ENCODE data around the gene GRM5. TPM values are rescaled to one million over a fixed set of nuclear protein-coding genes. Genes with fewer than 3 reads are reported as not detected.
"Not testable (repeated sequence)": the region's sequence is repeated elsewhere in the genome, so short reads cannot be mapped to it uniquely, and the experiment has no call there.

Gene GRM5
- total RNA-seq, 3 donors from 2014 or later = not detected

DNA sequence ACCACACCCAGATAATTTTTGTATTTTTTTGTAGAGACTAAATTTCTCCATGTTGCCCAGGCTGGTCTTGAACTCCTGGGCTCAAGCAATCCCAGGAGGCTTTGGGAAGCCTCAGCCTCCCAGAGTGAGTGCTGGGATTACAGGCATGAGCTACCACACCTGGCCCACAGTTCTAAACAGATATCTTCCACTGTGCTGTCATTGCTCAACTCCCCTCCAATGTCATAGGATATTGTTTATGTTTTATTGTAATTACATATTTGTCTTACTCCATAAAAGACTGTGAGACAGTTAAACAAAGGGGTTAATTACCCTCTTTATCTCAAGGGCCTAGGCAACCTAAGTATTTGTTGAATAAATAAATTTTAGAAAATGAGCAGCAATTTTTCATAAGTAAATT lies 204.2 kb downstream of the GRM5 start:
- H3K9me3 ChIP-seq = no peaks in the 10 kb centered on the region
- H3K4me3 ChIP-seq = no peak overlapping the region
- intact Hi-C loops (cut with DNase I, micrococcal nuclease) = no loop called here
- DNase-seq (no peak), ATAC-seq (peak; percentile 69)
- no peaks in the 10 kb centered on the region for H3K36me3 ChIP-seq (ENCODE audit: low read depth)
- no peaks in the 10 kb centered on the region for H3K4me1 ChIP-seq (ENCODE audit: low read depth)
- TF ChIP-seq, protein P1, sequence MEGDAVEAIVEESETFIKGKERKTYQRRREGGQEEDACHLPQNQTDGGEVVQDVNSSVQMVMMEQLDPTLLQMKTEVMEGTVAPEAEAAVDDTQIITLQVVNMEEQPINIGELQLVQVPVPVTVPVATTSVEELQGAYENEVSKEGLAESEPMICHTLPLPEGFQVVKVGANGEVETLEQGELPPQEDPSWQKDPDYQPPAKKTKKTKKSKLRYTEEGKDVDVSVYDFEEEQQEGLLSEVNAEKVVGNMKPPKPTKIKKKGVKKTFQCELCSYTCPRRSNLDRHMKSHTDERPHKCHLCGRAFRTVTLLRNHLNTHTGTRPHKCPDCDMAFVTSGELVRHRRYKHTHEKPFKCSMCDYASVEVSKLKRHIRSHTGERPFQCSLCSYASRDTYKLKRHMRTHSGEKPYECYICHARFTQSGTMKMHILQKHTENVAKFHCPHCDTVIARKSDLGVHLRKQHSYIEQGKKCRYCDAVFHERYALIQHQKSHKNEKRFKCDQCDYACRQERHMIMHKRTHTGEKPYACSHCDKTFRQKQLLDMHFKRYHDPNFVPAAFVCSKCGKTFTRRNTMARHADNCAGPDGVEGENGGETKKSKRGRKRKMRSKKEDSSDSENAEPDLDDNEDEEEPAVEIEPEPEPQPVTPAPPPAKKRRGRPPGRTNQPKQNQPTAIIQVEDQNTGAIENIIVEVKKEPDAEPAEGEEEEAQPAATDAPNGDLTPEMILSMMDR (IDR thresholded peaks at IDR 0.05) = no peak

- H3K9me3 ChIP-seq; DNase-seq; H3K36me3 ChIP-seq (ENCODE audit: low read depth); H3K4me3 ChIP-seq; intact Hi-C loops (cut with DNase I, micrococcal nuclease); ATAC-seq; H3K4me1 ChIP-seq (ENCODE audit: low read depth): not testable (repeated sequence)
Observed at GRCh38 chr11:88860431-88860830, 205.4 kb downstream of the GRM5 start.

- H3K4me3 ChIP-seq; ATAC-seq; DNase-seq; H3K9me3 ChIP-seq; H3K4me1 ChIP-seq (ENCODE audit: low read depth); intact Hi-C loops (cut with DNase I, micrococcal nuclease); H3K36me3 ChIP-seq (ENCODE audit: low read depth): not testable (repeated sequence)
Observed at GRCh38 chr11:88853963-88854362, 211.8 kb downstream of the GRM5 start.

- intact Hi-C loops (cut with DNase I, micrococcal nuclease); H3K4me1 ChIP-seq (ENCODE audit: low read depth); H3K9me3 ChIP-seq; ATAC-seq; H3K4me3 ChIP-seq; H3K36me3 ChIP-seq (ENCODE audit: low read depth); DNase-seq: not testable (repeated sequence)
Observed at GRCh38 chr11:88851547-88851946, 214.2 kb downstream of the GRM5 start.

DNA sequence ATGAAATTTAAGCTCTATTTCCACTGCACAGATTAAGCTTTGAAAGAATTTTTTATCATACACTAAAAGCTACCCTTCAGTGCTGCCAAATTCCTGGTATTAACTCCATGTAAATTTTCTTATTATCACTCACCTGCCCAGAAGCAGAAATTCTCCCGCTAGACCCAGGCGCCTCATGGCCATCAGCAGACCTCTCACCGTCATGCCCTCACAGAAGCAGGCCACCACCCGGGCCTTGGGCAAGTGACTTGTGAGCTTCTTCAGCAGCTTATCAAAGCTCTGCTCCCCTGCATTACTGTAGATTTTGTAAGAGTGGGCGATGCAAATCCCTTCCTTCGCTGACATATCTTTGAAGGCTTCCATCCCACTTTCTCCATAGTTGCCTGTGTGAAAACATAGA lies 216.0 kb downstream of the GRM5 start:
- H3K4me3 ChIP-seq; H3K9me3 ChIP-seq; intact Hi-C loops (cut with DNase I, micrococcal nuclease); DNase-seq; ATAC-seq; H3K4me1 ChIP-seq (ENCODE audit: low read depth); H3K36me3 ChIP-seq (ENCODE audit: low read depth): not testable (repeated sequence)

- no peak overlapping the region for H3K4me3 ChIP-seq
- intact Hi-C loops (cut with DNase I, micrococcal nuclease) = no loop called here
- DNase-seq = no peak
- TF ChIP-seq, protein P1 (IDR thresholded peaks at IDR 0.05) = no peak
- H3K4me1 ChIP-seq (ENCODE audit: low read depth) = no peaks in the 10 kb centered on the region
- H3K36me3 ChIP-seq (ENCODE audit: low read depth) = no peaks in the 10 kb centered on the region
- no peaks in the 10 kb centered on the region for H3K9me3 ChIP-seq
- ATAC-seq = no peak
Observed at GRCh38 chr11:88849368-88849767, 216.4 kb downstream of the GRM5 start.

- H3K9me3 ChIP-seq; intact Hi-C loops (cut with DNase I, micrococcal nuclease); H3K36me3 ChIP-seq (ENCODE audit: low read depth); ATAC-seq; H3K4me1 ChIP-seq (ENCODE audit: low read depth); DNase-seq; H3K4me3 ChIP-seq: not testable (repeated sequence)
Observed at GRCh38 chr11:88846266-88846665, 219.5 kb downstream of the GRM5 start.

- ATAC-seq; H3K4me1 ChIP-seq (ENCODE audit: low read depth); H3K4me3 ChIP-seq; DNase-seq; H3K9me3 ChIP-seq; intact Hi-C loops (cut with DNase I, micrococcal nuclease); H3K36me3 ChIP-seq (ENCODE audit: low read depth): not testable (repeated sequence)
Observed at GRCh38 chr11:88844941-88845340, 220.8 kb downstream of the GRM5 start.

DNA sequence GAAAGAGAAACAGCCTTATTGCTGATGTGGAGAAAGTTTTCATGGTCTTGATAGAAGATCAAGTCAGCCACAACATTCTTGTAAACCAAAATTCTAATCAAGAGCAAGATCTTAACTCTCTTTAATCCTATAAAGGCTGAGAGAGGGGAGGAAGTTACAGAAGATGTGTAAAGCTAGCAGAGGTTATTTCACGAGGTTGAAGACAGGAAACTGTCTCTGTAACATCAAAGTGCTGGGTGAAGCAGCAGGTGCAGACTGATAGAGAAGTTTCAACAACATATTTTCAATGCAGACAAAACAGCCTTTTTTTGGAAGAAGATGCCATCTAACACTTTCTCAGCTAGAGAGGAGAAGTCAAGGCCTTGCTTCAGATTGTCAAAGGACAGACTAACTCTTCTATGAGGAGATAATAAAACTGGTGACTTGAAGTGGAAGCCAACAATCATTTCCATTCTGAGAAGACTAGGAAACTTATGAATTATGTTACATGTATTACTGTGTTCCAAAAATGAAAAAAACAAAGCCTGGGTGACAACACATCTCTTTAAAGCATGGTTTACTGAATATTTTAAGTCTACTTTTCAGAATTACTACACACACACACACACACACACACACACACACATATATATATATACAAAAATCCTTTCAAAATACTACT lies 221.9 kb downstream of the GRM5 start:
- H3K4me1 ChIP-seq (ENCODE audit: low read depth); H3K9me3 ChIP-seq; H3K36me3 ChIP-seq (ENCODE audit: low read depth); H3K4me3 ChIP-seq; intact Hi-C loops (cut with DNase I, micrococcal nuclease); DNase-seq: not testable (repeated sequence)
- peak; percentile 62 for ATAC-seq

DNA sequence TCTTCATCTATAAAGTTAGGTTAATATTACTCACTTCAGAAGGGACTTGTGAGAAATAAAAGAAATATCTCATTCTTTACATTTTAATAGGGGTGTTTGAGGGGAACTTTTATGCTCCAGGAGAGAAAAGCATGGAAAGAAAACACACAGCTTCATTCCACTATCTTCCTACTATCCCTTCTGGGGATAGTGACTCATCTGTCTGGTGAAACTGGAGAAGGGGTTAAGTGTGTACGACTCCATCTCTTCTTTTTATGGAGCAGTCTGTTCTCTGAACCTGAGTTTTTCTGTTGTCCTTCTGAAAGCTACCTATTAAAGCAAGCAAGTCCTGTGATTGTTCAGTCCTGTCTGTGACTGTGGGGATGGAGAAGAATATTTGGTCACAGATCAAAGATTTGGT lies 227.6 kb downstream of the GRM5 start:
- ATAC-seq; H3K4me1 ChIP-seq (ENCODE audit: low read depth); intact Hi-C loops (cut with DNase I, micrococcal nuclease); H3K9me3 ChIP-seq; H3K4me3 ChIP-seq; H3K36me3 ChIP-seq (ENCODE audit: low read depth); DNase-seq: not testable (repeated sequence)

GRCh38 chr11:88835709-88836108 lies 230.1 kb downstream of the GRM5 start:
- ATAC-seq; H3K4me3 ChIP-seq; H3K4me1 ChIP-seq (ENCODE audit: low read depth); DNase-seq; intact Hi-C loops (cut with DNase I, micrococcal nuclease); H3K36me3 ChIP-seq (ENCODE audit: low read depth); H3K9me3 ChIP-seq: not testable (repeated sequence)
